Nephron (organoid): ENCODE results near the gene PLXNA4.

Experiments used
- H3K27ac Mint-ChIP-seq, 3 experiments: 2 replicates each; pipeline ENCODE4 v1.8.0; 2020; ENCODE audit warnings: mixed read lengths in 3 of 3, mild to moderate bottlenecking in 2 of 3, moderate library complexity in 1 of 3
- H3K27me3 Mint-ChIP-seq: 2 replicates; pipeline ENCODE4 v1.8.0; 2021; ENCODE audit warnings: low read depth, mild to moderate bottlenecking, moderate library complexity, mixed read lengths
- H3K36me3 Mint-ChIP-seq: 2 replicates; pipeline ENCODE4 v1.8.0; 2020; ENCODE audit warnings: low read depth, mixed read lengths
- H3K4me1 Mint-ChIP-seq: 2 replicates; pipeline ENCODE4 v1.8.0; 2020; ENCODE audit warnings: mixed read lengths
- H3K4me3 Mint-ChIP-seq, 3 experiments: 2 replicates each; pipeline ENCODE4 v1.8.0; 2020; ENCODE audit warnings: mild to moderate bottlenecking in 3 of 3, mixed read lengths in 3 of 3, moderate library complexity in 2 of 3
- H3K9me3 Mint-ChIP-seq: 2 replicates; pipeline ENCODE4 v1.8.0; 2020; ENCODE audit warnings: mixed read lengths
- TF ChIP-seq, protein P1 (sequence below), 3 experiments: fragments of 200-600 bp; sonication (generic); IDR thresholded peaks; one replicate each; pipeline ENCODE4 v1.5.0; 2021; ENCODE audit warnings: antibody characterized with exemption in 3 of 3; ENCODE audit not compliant: unreplicated experiment in 3 of 3

Gene PLXNA4

DNA sequence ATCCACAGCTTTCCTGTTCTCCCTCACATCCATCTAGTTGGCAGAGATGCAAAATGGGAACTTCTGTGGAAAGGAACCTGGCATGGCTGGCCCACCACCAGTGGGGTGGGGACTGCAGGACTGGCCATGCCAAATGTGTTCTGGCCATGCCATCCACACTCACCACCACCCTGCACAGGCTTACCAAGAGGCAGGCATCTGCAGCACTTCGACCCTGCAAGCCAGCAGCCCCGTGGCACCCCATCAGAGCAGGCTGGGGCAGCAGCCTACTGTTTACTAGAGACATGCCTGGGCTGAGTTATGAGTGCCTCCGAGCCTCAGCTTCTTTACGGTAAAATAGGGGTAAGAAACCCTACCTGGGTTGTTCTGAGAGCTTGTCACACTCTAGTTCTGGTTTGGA lies 313.1 kb downstream of the PLXNA4 start:
- no peaks in the 10 kb centered on the region for H3K9me3 Mint-ChIP-seq
- no peak overlapping the region for H3K27ac Mint-ChIP-seq
- TF ChIP-seq, protein P1, sequence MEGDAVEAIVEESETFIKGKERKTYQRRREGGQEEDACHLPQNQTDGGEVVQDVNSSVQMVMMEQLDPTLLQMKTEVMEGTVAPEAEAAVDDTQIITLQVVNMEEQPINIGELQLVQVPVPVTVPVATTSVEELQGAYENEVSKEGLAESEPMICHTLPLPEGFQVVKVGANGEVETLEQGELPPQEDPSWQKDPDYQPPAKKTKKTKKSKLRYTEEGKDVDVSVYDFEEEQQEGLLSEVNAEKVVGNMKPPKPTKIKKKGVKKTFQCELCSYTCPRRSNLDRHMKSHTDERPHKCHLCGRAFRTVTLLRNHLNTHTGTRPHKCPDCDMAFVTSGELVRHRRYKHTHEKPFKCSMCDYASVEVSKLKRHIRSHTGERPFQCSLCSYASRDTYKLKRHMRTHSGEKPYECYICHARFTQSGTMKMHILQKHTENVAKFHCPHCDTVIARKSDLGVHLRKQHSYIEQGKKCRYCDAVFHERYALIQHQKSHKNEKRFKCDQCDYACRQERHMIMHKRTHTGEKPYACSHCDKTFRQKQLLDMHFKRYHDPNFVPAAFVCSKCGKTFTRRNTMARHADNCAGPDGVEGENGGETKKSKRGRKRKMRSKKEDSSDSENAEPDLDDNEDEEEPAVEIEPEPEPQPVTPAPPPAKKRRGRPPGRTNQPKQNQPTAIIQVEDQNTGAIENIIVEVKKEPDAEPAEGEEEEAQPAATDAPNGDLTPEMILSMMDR (IDR thresholded peaks at IDR 0.05; ENCODE audit: unreplicated experiment in 3 of 3) = no peak
- no peaks in the 10 kb centered on the region for H3K36me3 Mint-ChIP-seq
- no peaks in the 10 kb centered on the region for H3K4me1 Mint-ChIP-seq
- no peak overlapping the region for H3K4me3 Mint-ChIP-seq
- peaks cover 29% of the 10 kb centered on the region for H3K27me3 Mint-ChIP-seq

- Mint-ChIP-seq H3K36me3 (no peaks in the 10 kb centered on the region), H3K9me3 (no peaks in the 10 kb centered on the region), H3K27ac (no peak overlapping the region), H3K27me3 (peaks cover 29% of the 10 kb centered on the region), H3K4me1 (no peaks in the 10 kb centered on the region), H3K4me3 (no peak overlapping the region)
- TF ChIP-seq, protein P1 (IDR thresholded peaks at IDR 0.05; ENCODE audit: unreplicated experiment in 3 of 3) = no peak
Observed at GRCh38 chr7:132262160-132262470, 314.2 kb downstream of the PLXNA4 start.

DNA sequence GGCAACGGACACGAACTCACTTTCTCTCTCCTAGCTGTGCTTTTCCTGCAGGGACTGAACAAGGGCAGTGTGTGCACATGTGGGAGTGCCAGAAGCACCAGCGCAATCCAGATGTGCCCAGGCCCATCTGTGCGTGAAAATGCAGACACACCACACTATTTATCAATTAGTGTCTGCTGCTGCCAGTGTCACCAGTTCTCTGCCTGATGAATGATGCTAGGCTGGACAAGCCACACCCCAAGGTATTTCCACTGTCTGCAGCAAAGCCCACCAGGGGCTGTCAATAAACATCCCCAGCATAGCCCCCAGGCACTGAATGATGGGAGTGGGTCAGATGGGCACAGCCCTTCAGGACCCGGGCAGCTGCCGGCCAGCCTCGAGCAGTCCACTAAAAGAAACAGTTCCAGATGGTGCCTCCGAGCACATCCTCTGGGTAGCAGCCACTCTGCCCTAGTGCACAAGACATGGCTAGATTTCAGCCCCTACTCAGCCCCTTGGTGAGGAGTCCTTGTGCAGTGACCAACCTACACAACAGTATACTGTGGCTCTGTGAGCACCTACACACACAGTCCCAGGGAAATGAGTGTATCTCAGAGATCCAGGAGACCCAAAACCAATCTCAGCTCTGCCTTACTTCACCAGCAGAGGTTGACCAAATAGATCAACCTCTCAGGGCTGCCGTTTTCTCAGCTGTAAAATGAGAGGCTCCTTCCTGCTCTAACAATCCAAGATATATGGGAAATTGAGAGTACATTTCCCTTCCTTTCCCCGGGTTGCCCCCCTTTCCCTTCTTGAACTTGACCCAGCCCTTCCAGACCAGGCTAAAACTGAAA lies 314.7 kb downstream of the PLXNA4 start:
- H3K9me3 Mint-ChIP-seq = no peaks in the 10 kb centered on the region
- TF ChIP-seq, protein P1 (IDR thresholded peaks at IDR 0.05; ENCODE audit: unreplicated experiment in 3 of 3) = no peak
- no peaks in the 10 kb centered on the region for H3K36me3 Mint-ChIP-seq
- peaks cover 26% of the 10 kb centered on the region for H3K27me3 Mint-ChIP-seq
- no peak overlapping the region for H3K4me3 Mint-ChIP-seq
- H3K27ac Mint-ChIP-seq = no peak overlapping the region
- H3K4me1 Mint-ChIP-seq = no peaks in the 10 kb centered on the region

DNA sequence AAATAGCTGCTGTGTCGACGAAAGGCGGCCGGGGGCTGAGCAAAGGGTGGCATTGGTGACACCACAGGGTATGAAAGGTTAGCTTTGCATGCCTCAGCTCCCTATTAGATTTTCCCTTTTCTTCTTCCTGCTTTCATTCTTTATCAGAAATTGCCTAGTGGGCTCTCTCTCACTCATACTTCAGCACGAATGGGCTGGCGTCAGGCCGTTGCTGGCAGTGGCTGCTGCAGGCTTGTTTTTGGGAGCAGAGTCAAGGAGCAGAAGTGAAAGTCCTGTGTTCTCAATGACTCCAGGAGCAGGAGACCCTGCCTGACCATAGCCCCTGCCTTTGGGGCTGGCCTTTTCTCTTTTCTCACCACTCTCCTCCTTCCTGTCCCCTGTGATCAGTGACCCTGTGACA lies 318.0 kb downstream of the PLXNA4 start:
- TF ChIP-seq, protein P1 (IDR thresholded peaks at IDR 0.05; ENCODE audit: unreplicated experiment in 3 of 3) = no peak
- Mint-ChIP-seq H3K4me1 (peaks cover 10% of the 10 kb centered on the region), H3K4me3 (no peak overlapping the region), H3K9me3 (no peaks in the 10 kb centered on the region), H3K36me3 (no peaks in the 10 kb centered on the region), H3K27me3 (peaks cover 21% of the 10 kb centered on the region), H3K27ac (no peak overlapping the region)

- peaks cover 10% of the 10 kb centered on the region for H3K4me1 Mint-ChIP-seq
- H3K27ac Mint-ChIP-seq = no peak overlapping the region
- H3K27me3 Mint-ChIP-seq = peaks cover 16% of the 10 kb centered on the region
- TF ChIP-seq, protein P1 (IDR thresholded peaks at IDR 0.05; ENCODE audit: unreplicated experiment in 3 of 3) = no peak
- no peak overlapping the region for H3K4me3 Mint-ChIP-seq
- no peaks in the 10 kb centered on the region for H3K9me3 Mint-ChIP-seq
- no peaks in the 10 kb centered on the region for H3K36me3 Mint-ChIP-seq
Observed at GRCh38 chr7:132257253-132257652, 319.0 kb downstream of the PLXNA4 start.

GRCh38 chr7:132256721-132257212 lies 319.5 kb downstream of the PLXNA4 start:
- no peak overlapping the region for H3K27ac Mint-ChIP-seq
- no peaks in the 10 kb centered on the region for H3K9me3 Mint-ChIP-seq
- H3K36me3 Mint-ChIP-seq = no peaks in the 10 kb centered on the region
- peaks cover 10% of the 10 kb centered on the region for H3K4me1 Mint-ChIP-seq
- no peak overlapping the region for H3K4me3 Mint-ChIP-seq
- H3K27me3 Mint-ChIP-seq = peaks cover 11% of the 10 kb centered on the region
- TF ChIP-seq, protein P1 (IDR thresholded peaks at IDR 0.05; ENCODE audit: unreplicated experiment in 3 of 3) = no peak
